Measurements from ENCODE around the gene GPHN.
"Not testable (repeated sequence)": the region's sequence is repeated elsewhere in the genome, so short reads cannot be mapped to it uniquely, and the experiment has no call there.

The GPHN gene

DNA sequence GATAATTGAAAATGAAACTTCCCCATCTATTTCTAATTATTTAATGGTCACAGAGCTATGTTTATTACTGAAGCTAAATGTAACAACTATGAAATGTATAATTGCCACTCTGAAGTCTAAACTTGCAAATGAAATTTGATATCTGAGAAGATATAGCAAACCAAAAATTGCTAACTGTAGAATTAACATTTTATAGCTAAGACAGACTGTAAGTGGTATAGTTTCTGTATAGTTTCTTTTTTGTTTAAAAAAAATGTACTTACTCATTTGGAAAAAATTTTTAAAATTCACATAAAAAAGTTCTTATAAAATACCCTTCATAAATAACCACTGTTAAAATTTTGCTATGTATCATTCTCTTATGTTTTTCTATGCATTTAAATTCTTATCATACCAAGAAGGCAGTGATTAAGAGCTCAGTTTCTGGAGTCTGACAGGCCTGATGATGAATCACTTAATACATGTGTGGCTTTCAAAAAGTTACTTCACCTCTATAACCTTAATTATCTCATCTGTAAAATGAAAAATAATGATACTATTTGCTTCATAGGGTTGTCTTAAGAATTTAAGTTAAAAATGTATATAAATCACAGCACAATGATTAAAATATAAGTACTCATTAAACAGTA, 466.6 kb downstream of the GPHN start:
- no peak for DNase-seq

DNA sequence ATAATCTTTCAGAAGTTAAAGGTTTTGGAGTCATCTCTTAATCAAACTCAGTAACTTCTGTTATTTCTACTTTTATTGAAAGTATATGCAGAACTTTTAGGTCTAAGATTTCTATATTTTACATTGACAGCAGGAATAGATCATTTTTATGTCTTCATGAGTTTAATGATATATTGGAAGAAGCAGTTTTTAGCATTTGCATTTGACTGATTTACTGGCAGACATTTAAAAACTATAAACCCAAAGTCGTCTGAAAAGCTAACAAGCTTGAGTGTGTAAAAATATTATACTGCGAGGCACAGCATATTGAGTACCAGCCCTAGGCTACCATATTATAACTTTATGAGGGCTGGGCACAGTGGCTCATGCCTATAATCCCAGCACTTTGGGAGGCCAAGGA, 467.3 kb downstream of the GPHN start:
- DNase-seq, result no peak

DNA sequence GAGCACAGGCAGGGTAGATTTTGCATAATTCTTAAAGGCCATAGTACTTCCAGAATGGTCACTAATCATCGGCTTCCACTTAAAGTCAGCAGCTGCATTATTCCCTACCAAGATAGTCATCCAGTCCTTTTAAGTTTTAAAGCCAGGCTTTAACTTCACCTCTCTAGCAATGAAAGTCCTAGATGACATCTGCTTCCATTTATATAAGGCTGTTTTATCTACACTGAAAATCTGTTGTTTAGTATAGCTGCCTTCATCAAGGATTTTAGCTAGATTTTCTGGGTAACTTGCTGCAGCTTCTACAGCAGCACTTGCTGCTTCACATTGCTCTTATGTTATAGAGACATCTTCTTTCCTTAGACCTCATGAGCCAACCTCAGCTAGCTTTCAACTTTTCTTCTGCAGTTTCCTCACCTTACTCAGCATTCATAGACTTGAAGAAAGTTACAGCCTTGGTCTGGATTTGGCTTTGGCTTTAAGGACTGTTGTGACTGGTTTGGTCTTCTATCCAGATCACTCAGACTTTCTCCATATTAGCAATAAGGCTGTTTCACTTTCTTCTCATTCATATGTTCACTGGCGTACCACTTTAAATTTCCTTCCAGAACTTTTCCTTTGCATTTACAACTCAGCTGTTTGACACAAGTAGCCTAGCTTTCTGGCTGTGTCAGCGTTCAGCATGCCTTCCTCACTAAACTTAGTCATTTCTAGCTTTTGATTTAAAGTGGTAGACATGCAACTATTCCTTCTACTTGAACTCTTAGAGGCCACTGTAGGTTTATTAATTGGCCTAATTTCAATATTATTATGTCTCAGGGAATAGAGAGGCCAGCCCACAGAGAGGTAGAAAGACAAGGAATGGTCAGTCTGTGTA, 471.4 kb downstream of the GPHN start:
- DNase-seq, result no peak

DNA sequence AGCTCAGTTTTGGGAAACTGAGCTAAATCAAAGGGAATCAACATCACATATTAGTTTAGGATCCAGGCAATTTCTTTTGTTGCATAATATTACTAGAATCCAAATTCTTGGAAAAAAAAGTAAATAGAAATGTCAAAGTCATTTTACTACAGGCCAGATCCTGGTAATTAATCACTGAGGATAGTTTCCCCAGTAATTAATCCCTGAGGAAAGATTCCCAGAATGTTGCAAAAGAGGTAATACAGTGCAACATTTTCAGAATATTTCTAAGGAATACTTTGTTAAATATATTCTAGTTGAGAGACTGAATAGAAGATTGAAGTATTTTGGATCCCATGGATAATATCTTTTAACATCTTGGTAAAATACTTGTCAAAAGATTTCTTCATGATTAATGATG, 474.3 kb downstream of the GPHN start:
- no peak for DNase-seq

DNA sequence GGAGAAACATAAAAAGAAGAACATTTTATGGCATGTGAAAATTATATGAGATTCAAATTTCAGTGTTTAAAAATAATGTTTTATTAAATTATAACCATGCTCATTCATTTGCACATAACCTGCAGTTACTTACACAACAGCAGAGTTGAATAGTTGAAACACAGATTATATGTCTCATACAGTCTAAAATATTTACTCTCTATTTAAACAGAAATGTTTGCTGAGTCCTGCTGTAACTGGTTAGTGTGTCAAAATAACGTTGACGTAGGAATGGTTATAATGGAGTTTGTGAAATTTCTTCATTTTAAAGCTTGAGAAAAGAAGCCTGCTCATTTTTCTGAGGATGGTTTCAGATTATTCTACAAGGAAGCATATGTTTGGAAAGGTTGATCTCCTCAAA, 484.8 kb downstream of the GPHN start:
- DNase-seq, result no peak

DNA sequence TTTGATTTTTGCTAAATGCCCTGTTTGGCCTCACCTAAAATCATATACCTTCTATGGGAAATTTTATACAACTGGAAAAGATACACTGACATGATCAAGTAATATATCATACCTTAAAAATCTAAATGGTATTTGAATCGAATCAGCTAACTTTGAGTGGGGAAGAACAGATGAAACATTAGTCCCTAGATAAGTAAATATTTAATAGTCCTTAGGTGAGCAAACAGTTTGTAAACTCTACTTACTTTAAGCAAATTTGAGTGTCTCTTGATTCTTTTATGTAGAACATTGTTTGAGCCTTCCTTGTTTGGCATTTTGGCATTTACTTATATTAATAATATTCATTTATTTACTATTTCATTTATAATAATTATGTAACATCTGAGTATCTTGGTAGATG, 485.6 kb downstream of the GPHN start:
- no peak for DNase-seq

DNA sequence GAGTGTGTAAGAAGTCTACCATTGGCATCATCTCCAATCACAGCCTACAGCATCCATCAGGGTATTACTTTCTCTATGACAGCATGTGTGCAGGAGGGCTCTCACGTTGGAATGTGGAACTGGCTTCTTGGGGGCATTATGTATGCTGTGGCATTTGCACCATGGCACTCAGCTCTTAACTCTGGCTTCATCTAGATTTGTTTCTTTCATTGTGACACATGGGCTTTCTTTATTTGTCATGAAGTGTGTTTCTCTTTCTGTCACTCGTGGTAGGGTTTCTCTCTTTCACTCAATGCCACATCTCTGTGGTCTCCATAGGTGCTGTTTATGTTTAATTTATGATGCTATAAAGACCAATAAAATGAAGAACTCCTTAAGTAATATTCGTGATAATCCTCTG, 490.1 kb downstream of the GPHN start:
- no peak for DNase-seq

DNA sequence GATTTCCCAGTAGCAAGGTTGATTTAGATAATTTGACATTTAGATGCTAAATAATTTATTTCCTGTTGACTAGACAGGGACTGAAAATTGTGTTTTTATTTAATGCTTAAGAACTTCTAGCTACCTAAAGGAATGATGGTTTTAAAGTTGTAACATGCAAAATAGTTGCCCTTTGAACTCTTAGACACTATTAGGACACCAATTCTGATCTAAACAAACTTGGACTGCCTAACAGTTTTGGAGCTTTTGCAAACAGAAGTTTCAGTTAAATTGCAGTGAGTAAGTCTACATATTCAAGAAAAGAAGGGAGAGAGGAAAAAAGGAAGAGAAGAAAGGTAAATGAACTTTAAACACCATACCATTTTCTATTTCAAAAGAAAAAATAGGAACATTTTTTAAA, 492.0 kb downstream of the GPHN start:
- no peak for DNase-seq

DNA sequence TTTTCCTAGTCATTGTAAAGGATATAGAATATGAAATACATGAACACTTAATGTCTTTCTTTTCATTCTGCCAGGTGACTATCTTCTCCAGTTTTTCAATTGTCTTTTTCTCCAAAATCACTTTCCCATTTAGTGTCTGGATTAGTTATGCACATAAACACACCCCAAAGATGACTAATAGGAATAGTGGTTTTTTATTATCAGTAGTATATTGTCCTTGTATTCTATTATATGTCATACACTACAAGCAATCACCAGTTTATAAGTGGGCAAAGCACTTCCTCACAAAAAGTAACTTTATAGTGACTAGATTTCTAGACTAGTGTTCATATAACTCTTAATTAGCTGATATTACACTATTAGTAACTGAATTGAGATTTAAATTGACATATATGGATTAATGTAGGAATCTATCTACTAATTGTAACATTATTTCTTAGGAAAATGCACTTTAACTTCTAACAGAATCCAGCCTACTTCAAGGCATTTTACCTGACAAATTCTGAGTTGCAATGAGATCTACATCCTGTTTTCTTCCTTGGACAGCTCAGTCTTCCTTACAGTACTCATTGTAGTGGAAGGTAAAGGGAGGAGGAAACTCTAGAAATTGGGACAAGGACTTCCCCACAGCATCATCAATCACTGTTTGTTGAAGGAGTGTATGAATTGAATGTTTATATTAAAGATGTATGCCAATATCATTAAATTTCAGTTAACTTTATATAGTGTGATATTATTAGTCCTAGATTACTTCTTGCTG, 495.2 kb downstream of the GPHN start:
- no peak for DNase-seq

DNA sequence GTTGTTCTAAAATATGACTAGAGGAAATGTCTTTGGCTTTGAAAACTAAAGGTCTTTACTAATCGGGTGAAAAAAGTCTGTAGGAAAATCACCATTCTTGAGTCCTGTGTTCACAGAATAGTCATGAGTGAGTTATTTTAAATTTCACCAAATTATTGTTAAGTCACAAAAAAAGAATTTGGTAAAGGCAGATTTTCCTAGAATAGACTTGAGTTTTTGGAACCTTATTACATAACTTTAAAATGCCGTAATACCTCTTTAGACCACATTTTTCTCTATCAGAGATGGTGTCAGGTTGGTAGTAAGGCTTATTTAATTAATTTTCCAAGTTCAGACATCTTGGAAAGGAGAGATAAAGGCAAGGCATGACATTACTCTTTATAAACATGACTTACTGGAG, 496.6 kb downstream of the GPHN start:
- DNase-seq, result no peak

DNA sequence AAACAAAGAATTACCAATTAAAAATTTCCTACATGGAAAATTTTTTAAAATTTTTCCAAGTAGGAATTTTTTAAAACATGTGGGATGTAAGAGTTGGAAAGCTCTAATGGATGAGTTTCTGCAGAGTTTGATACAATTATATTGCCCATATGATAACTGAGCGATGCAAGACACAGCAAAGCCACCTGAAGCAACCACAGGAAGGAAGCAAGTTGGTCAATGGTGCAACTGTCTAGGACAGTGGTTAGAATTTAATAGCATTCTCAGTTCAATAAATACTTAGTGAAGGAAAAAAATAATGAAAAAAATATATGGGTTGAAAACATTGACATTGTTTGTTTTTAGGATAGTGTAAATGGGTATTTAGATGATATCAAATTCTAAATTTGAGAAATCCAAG, 502.7 kb downstream of the GPHN start:
- no peak for DNase-seq

DNA sequence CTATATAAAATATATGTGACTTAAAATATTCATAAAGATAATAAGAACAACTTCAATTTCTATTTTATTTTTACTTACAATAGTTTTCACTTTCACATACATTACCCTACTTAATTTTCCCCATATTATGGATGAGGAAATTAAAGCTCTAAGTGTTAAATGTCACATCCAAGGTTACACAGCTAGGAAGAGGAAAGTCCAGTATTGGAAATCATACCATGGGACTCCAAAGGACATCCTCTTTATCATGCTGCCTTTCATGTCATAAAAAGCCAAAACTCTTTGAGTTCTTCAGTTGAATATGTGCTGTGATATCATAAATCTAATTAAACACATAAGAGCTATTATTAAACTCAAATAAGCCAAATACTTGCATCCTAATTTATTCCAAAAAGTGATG, 508.9 kb downstream of the GPHN start:
- no peak for DNase-seq

DNA sequence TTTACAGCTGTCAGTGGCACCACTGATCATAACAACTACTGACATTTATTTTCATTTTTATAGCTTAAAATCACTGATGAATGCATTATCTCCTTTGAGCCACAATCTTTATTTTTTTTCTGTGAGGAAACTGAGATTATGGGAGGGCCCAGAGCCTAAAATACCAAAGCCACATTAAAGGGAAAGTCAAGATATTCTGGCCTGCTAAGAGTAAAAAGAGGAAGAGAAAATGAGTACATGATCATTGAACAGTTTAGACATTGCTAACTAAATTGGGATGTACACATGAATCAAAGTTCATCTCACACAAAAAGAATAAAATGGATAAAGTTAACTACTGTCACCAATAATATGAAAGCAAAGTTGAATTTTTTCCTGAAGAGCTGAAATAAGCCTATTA, 510.8 kb downstream of the GPHN start:
- no peak for DNase-seq

DNA sequence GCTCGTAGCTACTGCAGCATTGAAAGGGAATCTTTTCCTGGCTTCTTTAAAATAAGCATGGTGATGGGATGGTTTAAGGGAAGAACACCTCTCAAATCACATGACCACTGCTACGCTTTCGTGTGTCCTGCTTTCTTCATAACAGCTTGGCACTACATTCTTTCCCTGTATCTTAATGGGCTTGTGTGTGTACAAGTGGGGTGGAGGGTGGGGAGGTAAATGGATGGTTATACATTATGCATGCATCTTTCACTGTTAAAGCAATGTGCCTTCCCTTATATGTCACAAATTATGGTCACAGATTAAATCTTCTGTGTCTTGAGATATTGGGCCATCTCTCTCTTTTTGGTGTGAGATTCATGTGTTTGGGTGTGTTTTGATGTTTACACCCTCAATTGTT, 511.8 kb downstream of the GPHN start:
- DNase-seq, result no peak

DNA sequence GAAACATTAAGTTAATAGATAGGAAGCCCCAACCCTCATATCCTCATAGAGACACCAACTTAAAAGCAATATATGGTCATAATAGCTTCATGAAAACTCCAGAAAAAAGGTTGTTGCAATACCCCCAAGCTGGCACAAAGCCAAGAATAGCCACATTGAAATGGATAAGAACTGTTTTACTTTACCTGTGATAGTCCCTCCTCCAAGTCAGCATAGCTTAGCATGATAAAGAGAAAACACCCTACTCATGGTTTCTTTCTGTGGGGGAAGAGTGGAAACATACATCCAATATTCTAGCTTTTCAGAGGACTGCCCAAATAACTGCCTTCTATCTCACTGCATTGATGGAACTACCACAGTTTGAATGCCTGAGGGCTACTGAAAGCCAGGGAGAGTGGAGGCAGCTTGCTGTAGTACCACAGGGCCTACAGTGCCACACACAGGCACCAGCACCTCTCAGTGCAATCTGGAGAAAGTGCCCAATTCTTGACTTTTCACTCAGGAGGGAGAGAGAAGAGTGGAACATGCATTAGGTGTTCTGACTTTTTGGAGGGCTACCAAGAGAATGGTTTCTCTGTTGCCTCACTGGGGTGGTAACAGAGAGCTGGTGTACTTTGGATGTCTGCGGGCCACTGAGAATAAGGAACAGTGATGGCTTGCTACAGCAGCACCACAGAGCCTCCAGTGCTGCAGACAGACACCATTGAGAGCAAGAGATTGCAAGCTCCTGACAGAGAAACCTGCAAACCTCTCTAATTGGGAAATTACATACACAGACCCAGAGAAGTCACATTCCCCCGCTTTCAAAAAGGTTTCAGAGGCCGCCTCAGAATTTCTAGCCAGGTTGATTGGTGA, 524.2 kb downstream of the GPHN start:
- no peak for DNase-seq

DNA sequence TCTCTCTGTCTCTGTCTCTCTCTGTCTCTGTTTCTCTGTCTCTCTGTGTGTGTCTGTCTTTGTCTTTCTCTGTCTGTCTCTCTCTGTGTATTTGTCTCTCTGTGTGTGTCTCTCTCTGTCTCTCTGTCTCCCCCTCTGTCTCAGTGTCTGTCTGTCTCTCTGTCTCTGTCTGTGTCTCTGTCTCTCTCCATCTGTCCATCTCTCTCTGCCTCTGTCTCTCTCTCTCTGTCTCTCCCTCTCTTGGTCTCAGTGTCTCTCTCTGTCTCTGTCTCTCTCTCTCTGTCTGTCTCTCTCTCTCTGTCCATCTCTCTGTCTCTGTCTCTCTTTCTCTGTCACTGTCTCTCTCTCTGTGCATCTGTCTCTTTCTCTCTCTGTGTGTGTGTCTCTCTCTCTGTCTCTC, 537.5 kb downstream of the GPHN start:
- no peak for DNase-seq

DNA sequence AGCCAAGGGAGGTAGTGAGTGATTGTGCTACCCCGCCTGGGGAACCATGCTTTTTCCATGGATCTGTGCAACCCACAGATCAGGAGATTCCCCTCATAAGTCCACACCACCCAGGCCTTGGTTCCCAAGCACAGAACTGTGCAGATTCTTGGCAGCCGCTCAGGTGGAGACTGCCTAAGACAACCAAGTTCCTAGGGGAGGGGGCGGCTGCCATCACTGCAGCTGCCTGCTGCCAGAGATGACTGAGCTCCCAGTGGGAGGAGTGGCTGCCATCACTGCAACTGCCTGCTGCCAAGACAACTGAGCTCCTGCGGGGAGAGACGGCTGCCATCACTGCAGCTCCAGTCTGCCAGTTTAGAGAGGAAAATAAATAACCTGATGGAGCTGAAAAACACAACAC, 542.9 kb downstream of the GPHN start:
- no peak for DNase-seq

DNA sequence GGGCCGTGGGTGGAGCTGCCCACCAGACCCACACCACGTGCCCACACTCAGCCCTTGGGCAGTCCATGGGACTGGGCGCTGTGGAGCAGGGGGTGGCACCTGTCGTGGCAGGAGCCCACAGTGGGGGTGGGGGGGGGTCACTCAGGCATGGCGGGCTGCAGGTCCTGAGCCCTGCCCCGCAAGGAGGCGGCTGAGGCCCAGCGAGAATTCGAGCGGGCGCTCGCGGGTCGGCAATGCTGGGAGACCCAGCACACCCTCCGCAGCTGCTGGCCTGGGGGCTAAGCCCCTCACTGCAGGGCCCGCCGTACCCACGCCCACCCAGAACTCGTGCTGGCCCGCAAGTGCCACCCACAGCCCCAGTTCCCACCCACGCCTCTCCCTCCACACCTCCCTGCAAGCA, 548.7 kb downstream of the GPHN start:
- no peak for DNase-seq

DNA sequence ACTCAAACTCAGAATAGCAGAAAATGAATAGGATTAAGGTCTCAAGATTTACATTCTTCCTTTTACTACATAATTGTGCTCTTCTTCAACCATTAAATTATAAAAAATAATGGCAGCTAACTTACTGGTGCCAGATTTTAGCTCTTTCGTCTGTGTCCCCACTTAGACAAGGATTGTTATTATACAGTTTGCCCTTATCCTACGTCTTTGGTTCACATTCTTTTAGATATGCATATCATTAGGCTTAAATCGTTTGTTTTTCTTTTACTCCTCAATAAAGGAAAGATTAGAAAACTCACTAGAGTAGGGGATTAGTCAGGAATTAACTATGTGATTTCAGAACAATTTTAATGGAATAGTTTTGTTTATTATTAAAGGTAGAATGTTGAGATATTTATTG, 551.6 kb downstream of the GPHN start:
- DNase-seq, result no peak

DNA sequence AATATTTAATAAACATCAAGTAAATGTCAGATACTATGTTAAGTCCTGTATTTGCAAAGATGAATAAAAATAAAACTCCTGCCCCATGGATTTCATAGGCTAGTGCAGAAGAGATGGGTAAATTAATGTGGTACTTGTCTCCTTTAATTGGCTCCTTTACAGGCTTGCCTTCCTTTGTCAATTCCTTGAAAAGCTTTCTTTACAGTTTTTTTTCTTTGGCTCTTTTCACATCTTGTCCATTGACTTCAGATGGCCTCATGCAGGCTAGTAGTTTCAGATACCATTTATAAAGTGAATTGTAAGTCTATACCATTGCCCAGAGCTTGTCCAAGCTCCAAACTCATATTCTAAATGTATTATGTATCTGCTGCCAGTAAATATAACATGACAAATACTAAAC, 552.6 kb downstream of the GPHN start:
- DNase-seq, result no peak

DNA sequence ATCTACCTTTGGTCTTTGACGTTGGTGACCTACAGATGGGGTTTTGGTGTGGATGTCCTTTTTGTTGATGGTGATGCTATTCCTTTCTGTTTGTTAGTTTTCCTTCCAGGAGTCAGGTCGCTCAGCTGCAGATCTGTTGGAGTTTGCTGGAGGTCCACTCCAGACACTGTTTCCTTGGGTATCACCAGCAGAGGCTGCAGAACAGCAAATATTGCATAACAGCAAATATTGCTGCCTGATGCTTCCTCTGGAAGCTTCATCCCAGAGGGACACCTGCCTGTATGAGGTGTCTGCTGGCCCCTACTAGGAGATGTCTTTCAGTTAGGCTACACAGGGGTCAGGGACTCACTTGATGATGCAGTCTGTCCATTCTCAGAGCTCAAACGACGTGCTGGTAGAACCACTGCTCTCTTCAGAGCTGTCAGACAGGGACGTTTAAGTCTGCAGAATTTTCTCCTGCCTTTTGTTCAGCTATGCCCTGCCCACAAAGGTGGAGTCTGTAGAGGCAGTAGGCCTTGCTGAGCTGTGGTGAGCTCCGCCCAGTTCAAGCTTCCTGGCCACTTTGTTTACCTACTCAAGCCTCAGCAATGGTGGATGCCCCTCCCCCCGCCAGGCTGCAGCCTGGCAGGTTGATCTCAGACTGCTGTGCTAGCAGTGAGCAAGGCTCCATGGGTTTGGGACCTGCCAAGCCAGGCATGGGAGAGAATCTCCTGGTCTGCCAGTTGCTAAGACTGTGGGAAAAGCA, 559.3 kb downstream of the GPHN start:
- not testable (repeated sequence) for DNase-seq

DNA sequence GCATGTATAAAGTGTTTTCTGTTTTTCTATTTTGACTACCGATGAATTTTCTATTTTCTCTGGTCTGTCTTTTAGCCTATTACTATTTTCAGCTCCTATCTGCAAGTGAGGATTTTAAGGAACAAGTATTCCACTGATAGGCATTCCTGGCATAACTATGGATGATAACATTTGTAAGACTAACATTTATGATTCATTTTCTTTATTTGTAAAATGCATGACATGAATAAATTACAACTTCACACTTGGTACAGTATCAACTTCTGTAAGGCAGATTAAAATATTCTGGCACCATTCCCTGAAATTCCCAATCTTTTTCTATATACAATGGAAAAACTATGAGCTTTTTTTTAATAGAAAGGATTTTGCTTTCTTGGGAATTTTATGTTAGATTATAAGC, 560.3 kb downstream of the GPHN start:
- no peak for DNase-seq

Measured in right forelimb (tissue), 1 donor.